ENCODE measurements around the gene NUDT4. TPM values are rescaled to one million over a fixed set of nuclear protein-coding genes. Genes with fewer than 3 reads are reported as not detected.

NUDT4 gene
- total and polyA plus RNA-seq, 2 of the 13 experiments (the other 11 are each of a cell fraction or from before 2014, with no cell fraction given): 37.3 to 70.1 TPM

- peak; percentile 90; the same call in 1 of the 2 replicates for TF ChIP-seq ZNF280B (CRISPR knock-in tag; IDR thresholded peaks at IDR 0.05; ENCODE audit: borderline replicate concordance)
- TF ChIP-seq SIX4 (CRISPR knock-in tag; IDR thresholded peaks at IDR 0.05): no peak; the same call in 1 of the 2 replicates
- TF ChIP-seq, protein P1, sequence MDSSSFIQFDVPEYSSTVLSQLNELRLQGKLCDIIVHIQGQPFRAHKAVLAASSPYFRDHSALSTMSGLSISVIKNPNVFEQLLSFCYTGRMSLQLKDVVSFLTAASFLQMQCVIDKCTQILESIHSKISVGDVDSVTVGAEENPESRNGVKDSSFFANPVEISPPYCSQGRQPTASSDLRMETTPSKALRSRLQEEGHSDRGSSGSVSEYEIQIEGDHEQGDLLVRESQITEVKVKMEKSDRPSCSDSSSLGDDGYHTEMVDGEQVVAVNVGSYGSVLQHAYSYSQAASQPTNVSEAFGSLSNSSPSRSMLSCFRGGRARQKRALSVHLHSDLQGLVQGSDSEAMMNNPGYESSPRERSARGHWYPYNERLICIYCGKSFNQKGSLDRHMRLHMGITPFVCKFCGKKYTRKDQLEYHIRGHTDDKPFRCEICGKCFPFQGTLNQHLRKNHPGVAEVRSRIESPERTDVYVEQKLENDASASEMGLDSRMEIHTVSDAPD (CRISPR knock-in tag; IDR thresholded peaks at IDR 0.05): 0 out of 2 replicates have a peak, but pooled peaks have one; percentile 55
- TF ChIP-seq, protein P2, sequence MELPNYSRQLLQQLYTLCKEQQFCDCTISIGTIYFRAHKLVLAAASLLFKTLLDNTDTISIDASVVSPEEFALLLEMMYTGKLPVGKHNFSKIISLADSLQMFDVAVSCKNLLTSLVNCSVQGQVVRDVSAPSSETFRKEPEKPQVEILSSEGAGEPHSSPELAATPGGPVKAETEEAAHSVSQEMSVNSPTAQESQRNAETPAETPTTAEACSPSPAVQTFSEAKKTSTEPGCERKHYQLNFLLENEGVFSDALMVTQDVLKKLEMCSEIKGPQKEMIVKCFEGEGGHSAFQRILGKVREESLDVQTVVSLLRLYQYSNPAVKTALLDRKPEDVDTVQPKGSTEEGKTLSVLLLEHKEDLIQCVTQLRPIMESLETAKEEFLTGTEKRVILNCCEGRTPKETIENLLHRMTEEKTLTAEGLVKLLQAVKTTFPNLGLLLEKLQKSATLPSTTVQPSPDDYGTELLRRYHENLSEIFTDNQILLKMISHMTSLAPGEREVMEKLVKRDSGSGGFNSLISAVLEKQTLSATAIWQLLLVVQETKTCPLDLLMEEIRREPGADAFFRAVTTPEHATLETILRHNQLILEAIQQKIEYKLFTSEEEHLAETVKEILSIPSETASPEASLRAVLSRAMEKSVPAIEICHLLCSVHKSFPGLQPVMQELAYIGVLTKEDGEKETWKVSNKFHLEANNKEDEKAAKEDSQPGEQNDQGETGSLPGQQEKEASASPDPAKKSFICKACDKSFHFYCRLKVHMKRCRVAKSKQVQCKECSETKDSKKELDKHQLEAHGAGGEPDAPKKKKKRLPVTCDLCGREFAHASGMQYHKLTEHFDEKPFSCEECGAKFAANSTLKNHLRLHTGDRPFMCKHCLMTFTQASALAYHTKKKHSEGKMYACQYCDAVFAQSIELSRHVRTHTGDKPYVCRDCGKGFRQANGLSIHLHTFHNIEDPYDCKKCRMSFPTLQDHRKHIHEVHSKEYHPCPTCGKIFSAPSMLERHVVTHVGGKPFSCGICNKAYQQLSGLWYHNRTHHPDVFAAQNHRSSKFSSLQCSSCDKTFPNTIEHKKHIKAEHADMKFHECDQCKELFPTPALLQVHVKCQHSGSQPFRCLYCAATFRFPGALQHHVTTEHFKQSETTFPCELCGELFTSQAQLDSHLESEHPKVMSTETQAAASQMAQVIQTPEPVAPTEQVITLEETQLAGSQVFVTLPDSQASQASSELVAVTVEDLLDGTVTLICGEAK (IDR thresholded peaks at IDR 0.05): peak; percentile 11; the same call in 1 of the 2 replicates
- TF ChIP-seq, protein P2 (CRISPR knock-in tag; IDR thresholded peaks at IDR 0.05): peak; percentile 57; the same call in 1 of the 2 replicates
- 0 out of 2 replicates have a peak, but pooled peaks have one; percentile 27 for TF ChIP-seq ZNF619 (CRISPR knock-in tag; IDR thresholded peaks at IDR 0.05)
- TF ChIP-seq, protein P3, sequence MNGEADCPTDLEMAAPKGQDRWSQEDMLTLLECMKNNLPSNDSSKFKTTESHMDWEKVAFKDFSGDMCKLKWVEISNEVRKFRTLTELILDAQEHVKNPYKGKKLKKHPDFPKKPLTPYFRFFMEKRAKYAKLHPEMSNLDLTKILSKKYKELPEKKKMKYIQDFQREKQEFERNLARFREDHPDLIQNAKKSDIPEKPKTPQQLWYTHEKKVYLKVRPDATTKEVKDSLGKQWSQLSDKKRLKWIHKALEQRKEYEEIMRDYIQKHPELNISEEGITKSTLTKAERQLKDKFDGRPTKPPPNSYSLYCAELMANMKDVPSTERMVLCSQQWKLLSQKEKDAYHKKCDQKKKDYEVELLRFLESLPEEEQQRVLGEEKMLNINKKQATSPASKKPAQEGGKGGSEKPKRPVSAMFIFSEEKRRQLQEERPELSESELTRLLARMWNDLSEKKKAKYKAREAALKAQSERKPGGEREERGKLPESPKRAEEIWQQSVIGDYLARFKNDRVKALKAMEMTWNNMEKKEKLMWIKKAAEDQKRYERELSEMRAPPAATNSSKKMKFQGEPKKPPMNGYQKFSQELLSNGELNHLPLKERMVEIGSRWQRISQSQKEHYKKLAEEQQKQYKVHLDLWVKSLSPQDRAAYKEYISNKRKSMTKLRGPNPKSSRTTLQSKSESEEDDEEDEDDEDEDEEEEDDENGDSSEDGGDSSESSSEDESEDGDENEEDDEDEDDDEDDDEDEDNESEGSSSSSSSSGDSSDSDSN (CRISPR knock-in tag; IDR thresholded peaks at IDR 0.05): peak; percentile 62; the same call in 1 of the 2 replicates
- 0 out of 2 replicates have a peak, but pooled peaks have one; percentile 29 for TF ChIP-seq CENPT (CRISPR knock-in tag; IDR thresholded peaks at IDR 0.05; ENCODE audit: low read depth)
- TF ChIP-seq, protein P4, sequence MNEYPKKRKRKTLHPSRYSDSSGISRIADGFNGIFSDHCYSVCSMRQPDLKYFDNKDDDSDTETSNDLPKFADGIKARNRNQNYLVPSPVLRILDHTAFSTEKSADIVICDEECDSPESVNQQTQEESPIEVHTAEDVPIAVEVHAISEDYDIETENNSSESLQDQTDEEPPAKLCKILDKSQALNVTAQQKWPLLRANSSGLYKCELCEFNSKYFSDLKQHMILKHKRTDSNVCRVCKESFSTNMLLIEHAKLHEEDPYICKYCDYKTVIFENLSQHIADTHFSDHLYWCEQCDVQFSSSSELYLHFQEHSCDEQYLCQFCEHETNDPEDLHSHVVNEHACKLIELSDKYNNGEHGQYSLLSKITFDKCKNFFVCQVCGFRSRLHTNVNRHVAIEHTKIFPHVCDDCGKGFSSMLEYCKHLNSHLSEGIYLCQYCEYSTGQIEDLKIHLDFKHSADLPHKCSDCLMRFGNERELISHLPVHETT (CRISPR knock-in tag; conservative IDR thresholded peaks at IDR 0.05): peak; percentile 85; the same call in 1 of the 2 replicates
- no peak for TF ChIP-seq SOX13 (IDR thresholded peaks at IDR 0.05)
- TF ChIP-seq SOX13 (CRISPR knock-in tag; conservative IDR thresholded peaks at IDR 0.05 in 1 of 2, IDR thresholded peaks at IDR 0.05 in 1 of 2): peak in 1 of 2 experiments; percentile 39; a peak in 2 of 4 replicates
These were observed 64.1 kb downstream of the NUDT4 start, which contains the start of gene UBE2N (continued) for GRCh38 chr12:93441617-93442410.

Data from HepG2 (cell line).